ENCODE measurements around the gene AP1S3.

- TF ChIP-seq CTCF (conservative IDR thresholded peaks at IDR 0.05) (no peak), EZH2 (IDR thresholded peaks at IDR 0.05; ENCODE audit: low read depth) (no peak)
Observed at GRCh38 chr2:223856021-223856420, 18.6 kb upstream of the AP1S3 start.
